Measurements from ENCODE around the gene DYRK2.

The DYRK2 gene

DNA sequence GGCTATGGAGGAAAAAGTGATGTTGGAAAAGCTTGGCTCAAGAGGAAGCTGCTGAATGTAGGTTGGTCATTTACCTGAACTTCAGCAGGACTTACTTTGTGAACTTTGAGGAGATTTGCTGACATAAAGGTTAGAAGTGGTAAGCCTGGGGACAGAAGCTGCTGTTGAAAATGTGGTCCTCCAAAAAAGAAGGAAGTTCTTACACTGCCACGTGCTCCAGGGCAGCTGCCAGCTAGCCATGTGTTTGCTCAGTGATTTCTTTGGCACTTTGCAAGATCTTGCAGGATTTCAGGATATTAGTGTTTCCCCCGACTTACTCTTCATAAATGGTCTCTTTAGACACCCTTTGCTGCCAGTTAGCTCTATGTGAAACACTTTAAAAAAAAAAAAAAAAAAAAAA is 14.8 kb upstream of the DYRK2 start:
- peak; percentile 69 to 70 for DNase-seq
- Histone ChIP-seq H3K27me3 (no peaks in the 10 kb centered on the region), H3K9me3 (no peaks in the 10 kb centered on the region), H3K27ac (no peak overlapping the region), H3K36me3 (no peaks in the 10 kb centered on the region), H3K4me3 (no peak overlapping the region), H3K4me1 (peaks cover 0 to 8% (median 3%) of the 10 kb centered on the region in 4 donors)
- intact Hi-C loops (cut with DNase I; ENCODE audit: low total_unique reads): no loop called here
- TF ChIP-seq, protein P1, sequence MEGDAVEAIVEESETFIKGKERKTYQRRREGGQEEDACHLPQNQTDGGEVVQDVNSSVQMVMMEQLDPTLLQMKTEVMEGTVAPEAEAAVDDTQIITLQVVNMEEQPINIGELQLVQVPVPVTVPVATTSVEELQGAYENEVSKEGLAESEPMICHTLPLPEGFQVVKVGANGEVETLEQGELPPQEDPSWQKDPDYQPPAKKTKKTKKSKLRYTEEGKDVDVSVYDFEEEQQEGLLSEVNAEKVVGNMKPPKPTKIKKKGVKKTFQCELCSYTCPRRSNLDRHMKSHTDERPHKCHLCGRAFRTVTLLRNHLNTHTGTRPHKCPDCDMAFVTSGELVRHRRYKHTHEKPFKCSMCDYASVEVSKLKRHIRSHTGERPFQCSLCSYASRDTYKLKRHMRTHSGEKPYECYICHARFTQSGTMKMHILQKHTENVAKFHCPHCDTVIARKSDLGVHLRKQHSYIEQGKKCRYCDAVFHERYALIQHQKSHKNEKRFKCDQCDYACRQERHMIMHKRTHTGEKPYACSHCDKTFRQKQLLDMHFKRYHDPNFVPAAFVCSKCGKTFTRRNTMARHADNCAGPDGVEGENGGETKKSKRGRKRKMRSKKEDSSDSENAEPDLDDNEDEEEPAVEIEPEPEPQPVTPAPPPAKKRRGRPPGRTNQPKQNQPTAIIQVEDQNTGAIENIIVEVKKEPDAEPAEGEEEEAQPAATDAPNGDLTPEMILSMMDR (IDR thresholded peaks at IDR 0.05): no peak

DNA sequence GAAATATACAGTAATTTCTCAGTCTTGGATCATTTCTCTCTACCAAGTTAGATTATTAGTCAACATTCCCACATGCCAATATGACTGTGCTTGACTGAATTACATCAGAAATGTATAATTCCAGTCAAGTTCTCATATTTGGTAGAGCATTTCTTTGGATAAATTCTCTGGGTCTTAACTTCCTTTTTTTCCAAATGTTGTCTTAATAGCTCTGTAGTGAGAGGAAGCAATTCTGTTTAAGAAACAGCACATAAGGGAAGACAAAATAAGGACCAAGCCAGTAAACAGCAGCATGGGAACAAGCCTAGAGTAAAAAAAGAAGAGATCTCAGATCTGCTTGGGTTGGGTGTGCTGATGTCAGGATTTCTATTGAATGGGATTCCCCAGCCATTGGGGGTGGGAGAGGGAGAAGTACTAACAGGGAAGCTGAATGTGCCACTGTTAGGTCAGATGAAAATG is 14.2 kb upstream of the DYRK2 start:
- Histone ChIP-seq H3K4me3 (no peak overlapping the region), H3K27me3 (no peaks in the 10 kb centered on the region), H3K9me3 (no peaks in the 10 kb centered on the region), H3K27ac (no peak overlapping the region), H3K4me1 (peaks cover 0 to 8% (median 3%) of the 10 kb centered on the region in 4 donors), H3K36me3 (no peaks in the 10 kb centered on the region)
- TF ChIP-seq, protein P1 (IDR thresholded peaks at IDR 0.05): no peak
- intact Hi-C loops (cut with DNase I; ENCODE audit: low total_unique reads): no loop called here
- DNase-seq: peak in 1 of 2 donors; percentile 25

DNA sequence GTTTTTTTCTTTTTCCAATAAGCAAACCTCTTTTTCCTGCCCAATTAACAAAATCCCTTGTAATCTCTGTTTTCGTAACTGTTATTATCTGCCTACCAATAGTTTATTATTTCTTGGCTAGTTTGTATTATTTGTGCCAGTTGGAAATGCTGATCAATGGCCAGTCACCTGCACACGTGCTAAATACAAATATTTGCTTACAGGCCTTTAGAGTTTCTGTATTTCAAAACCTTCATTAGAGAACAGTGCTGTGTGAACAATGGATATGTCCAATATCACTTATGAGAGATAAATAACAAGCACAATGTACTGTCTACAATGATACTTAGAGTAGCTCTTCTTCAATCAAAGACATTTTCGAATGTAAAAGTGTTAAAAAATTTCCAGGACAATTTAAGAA is 10.8 kb upstream of the DYRK2 start:
- TF ChIP-seq, protein P1 (IDR thresholded peaks at IDR 0.05): no peak
- Histone ChIP-seq H3K36me3 (no peaks in the 10 kb centered on the region), H3K27me3 (no peaks in the 10 kb centered on the region), H3K9me3 (no peaks in the 10 kb centered on the region), H3K4me3 (no peak overlapping the region), H3K27ac (no peak overlapping the region), H3K4me1 (no peaks in the 10 kb centered on the region)
- DNase-seq: no peak
- intact Hi-C loops (cut with DNase I; ENCODE audit: low total_unique reads): no loop called here

DNA sequence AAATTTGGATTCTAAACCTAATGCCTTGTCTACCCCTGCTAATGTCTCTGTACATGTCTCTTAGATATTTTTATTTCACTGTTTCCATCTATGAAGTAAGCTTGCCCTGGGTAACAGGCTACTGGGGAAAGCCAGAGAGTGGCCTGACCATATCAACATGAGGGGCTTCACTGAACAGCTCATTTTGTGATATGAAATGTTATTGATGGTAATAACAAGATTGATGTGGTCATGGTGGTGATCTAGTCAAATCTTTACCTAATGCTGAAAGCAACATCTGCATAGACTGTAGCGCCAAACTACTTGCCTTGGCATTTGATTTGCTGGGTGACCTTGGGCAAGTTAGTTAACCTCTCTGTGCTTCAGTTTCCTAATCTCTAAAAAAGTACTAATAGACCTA is 9.9 kb upstream of the DYRK2 start:
- Histone ChIP-seq H3K4me3 (no peak overlapping the region), H3K27me3 (no peaks in the 10 kb centered on the region), H3K4me1 (no peaks in the 10 kb centered on the region), H3K27ac (no peak overlapping the region), H3K9me3 (no peaks in the 10 kb centered on the region), H3K36me3 (no peaks in the 10 kb centered on the region)
- TF ChIP-seq, protein P1 (IDR thresholded peaks at IDR 0.05): no peak
- intact Hi-C loops (cut with DNase I; ENCODE audit: low total_unique reads): no loop called here
- no peak for DNase-seq

DNA sequence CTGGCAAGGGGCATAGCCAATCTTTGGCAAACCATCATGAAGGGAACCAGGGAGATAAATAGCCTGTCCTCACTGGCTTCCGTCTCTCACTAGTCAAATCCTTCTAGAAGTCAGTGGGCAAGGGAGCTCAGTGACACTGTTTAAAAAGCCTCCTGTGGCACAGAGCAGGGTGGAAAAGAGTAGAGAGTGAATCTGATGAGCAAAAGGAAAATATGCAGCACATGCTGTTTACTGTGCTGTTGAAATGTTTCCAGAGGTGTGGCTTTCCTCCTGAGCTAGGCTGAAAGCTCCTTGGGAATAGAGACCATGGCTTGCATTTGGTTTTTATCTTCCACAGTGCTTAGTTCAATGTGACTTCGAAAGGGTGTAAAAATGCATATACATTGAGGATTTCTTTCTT is 7.7 kb upstream of the DYRK2 start:
- no peaks in the 10 kb centered on the region for H3K4me1 ChIP-seq
- H3K27ac ChIP-seq: no peak overlapping the region
- H3K9me3 ChIP-seq: no peaks in the 10 kb centered on the region
- intact Hi-C loops (cut with DNase I; ENCODE audit: low total_unique reads): loop anchor here (10.0 kb wide), 1 partner anchor 196 kb away; no protein-coding TSS in a partner anchor
- DNase-seq: no peak
- TF ChIP-seq, protein P1 (IDR thresholded peaks at IDR 0.05): no peak
- no peaks in the 10 kb centered on the region for H3K27me3 ChIP-seq
- H3K4me3 ChIP-seq: no peak overlapping the region
- H3K36me3 ChIP-seq: no peaks in the 10 kb centered on the region

DNA sequence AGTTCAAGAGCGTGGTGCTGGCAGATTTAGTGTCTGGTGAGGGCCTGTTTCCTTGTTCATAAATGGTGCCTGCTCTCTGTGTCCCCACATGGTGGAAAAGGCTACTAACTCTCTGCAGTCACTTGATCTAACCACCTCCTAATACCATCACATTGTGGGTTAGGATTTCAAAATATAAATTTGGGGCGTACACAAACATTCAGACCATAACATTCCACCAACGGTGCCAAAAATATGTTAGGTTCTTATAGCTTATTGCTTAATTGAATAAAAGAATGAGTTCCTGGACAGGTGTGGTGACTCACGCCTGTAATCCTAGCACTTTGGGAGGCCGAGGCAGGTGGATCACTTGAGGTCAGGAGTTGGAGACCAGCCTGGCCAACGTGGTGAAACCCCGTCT is 3.4 kb upstream of the DYRK2 start:
- DNase-seq: no peak
- Histone ChIP-seq H3K27ac (no peak overlapping the region), H3K9me3 (no peaks in the 10 kb centered on the region), H3K4me3 (no peak overlapping the region), H3K27me3 (no peaks in the 10 kb centered on the region), H3K36me3 (no peaks in the 10 kb centered on the region), H3K4me1 (peaks cover 0 to 5% (median 0%) of the 10 kb centered on the region in 4 donors)
- intact Hi-C loops (cut with DNase I; ENCODE audit: low total_unique reads): loop anchor here (5.0 to 10.0 kb wide), 2 partner anchors 200 to 297 kb away; no protein-coding TSS in a partner anchor
- TF ChIP-seq, protein P1 (IDR thresholded peaks at IDR 0.05): no peak
